HG03521 (cell line): ENCODE measurements around the gene P2RX7.
"Not testable (repeated sequence)": the region's sequence is repeated elsewhere in the genome, so short reads cannot be mapped to it uniquely, and the experiment has no call there.

Experiments used
- ATAC-seq: cut with Tn5 transposase; IDR thresholded peaks from one replicate; pipeline ENCODE4 v1.9.1; 2021; ENCODE audit warnings: mild to moderate bottlenecking, moderate library complexity; ENCODE audit not compliant: unreplicated experiment

P2RX7 gene

GRCh38 chr12:121133838-121134237, 1.2 kb downstream of the P2RX7 start:
- no peak for ATAC-seq

- ATAC-seq: no peak
These were observed 2.6 kb downstream of the P2RX7 start for GRCh38 chr12:121135320-121135719.

GRCh38 chr12:121137512-121137911, 4.8 kb downstream of the P2RX7 start:
- no peak for ATAC-seq

GRCh38 chr12:121138284-121138683, 5.6 kb downstream of the P2RX7 start:
- no peak for ATAC-seq

- no peak for ATAC-seq
These were observed 6.6 kb downstream of the P2RX7 start for GRCh38 chr12:121139286-121139685.

GRCh38 chr12:121142171-121142950, 9.7 kb downstream of the P2RX7 start:
- ATAC-seq: no peak

- no peak for ATAC-seq
These were observed 11.8 kb downstream of the P2RX7 start for GRCh38 chr12:121144416-121144914.

- ATAC-seq: no peak
These were observed 12.5 kb downstream of the P2RX7 start for GRCh38 chr12:121145221-121145620.

GRCh38 chr12:121149289-121149688, 16.6 kb downstream of the P2RX7 start:
- not testable (repeated sequence) for ATAC-seq

- ATAC-seq: no peak
These were observed 22.2 kb downstream of the P2RX7 start for GRCh38 chr12:121154793-121155375.

- ATAC-seq: no peak
These were observed 23.7 kb downstream of the P2RX7 start for GRCh38 chr12:121156365-121156764.

- ATAC-seq: no peak
These were observed 25.4 kb downstream of the P2RX7 start for GRCh38 chr12:121158085-121158484.

GRCh38 chr12:121158728-121159351, 26.2 kb downstream of the P2RX7 start:
- ATAC-seq: not testable (repeated sequence)

- ATAC-seq: no peak
These were observed 27.0 kb downstream of the P2RX7 start for GRCh38 chr12:121159467-121160307.

GRCh38 chr12:121162384-121162783, 29.7 kb downstream of the P2RX7 start:
- no peak for ATAC-seq

GRCh38 chr12:121162985-121163384, 30.3 kb downstream of the P2RX7 start:
- ATAC-seq: no peak

- ATAC-seq: not testable (repeated sequence)
These were observed 32.2 kb downstream of the P2RX7 start for GRCh38 chr12:121164839-121165238.

GRCh38 chr12:121165316-121165715, 32.6 kb downstream of the P2RX7 start:
- no peak for ATAC-seq

GRCh38 chr12:121166356-121166755, 33.7 kb downstream of the P2RX7 start:
- ATAC-seq: no peak

- ATAC-seq: no peak
These were observed 34.6 kb downstream of the P2RX7 start for GRCh38 chr12:121167232-121167820.

- ATAC-seq: no peak
These were observed 35.3 kb downstream of the P2RX7 start for GRCh38 chr12:121167951-121168350.
